H1 (cell line): Measurements from ENCODE around the gene ZNF622. TPM values are rescaled to one million over a fixed set of nuclear protein-coding genes. Genes with fewer than 3 reads are reported as not detected.

Experiments
- BRCA1 ChIP-seq: IDR thresholded peaks from 2 replicates; pipeline ENCODE4 v1.6.1; 2012; ENCODE audit warnings: low read depth, low read length, improper control_type of control experiment
- CBX8 ChIP-seq: fragments of 300-800, 300-1000 bp; sonication (generic); IDR thresholded peaks from 2 replicates; pipeline ENCODE4 v1.7.1; 2016; ENCODE audit warnings: low read depth, low read length, borderline replicate concordance
- GABPA ChIP-seq: IDR thresholded peaks from 2 replicates; pipeline ENCODE4 v1.6.1; 2011; ENCODE audit warnings: mild to moderate bottlenecking, low read length, moderate library complexity, borderline replicate concordance; ENCODE audit not compliant: insufficient read depth
- MAFK ChIP-seq: IDR thresholded peaks from 2 replicates; pipeline ENCODE4 v1.6.1; 2012; ENCODE audit warnings: low read depth, mild to moderate bottlenecking, improper control_type of control experiment, low read length
- POU5F1 ChIP-seq: IDR thresholded peaks from 2 replicates; pipeline ENCODE4 v1.6.1; 2011; ENCODE audit warnings: low read depth, mild to moderate bottlenecking, low read length, moderate library complexity
- RFX5 ChIP-seq: IDR thresholded peaks from 2 replicates; pipeline ENCODE4 v1.6.1; 2011; ENCODE audit warnings: low read depth, low read length, improper control_type of control experiment, borderline replicate concordance
- polyA plus RNA-seq, 7 experiments: library from polyadenylated mRNA; depleted of rRNA in 3 of 7; stranded (reverse) in 5 of 7; unstranded in 2 of 7; fragments of >200 nt in 5 of 7; fragments of 200-250 nt in 2 of 7; gene quantifications; 1 replicate in 5 of 7; 2 replicates in 1 of 7; 4 replicates in 1 of 7; pipeline versions ENCODE4 v1.2.1 to v1.2.3, GENCODE V29; 2011 to 2013; ENCODE audit warnings: missing spikeins in 2 of 7, mixed read lengths in 2 of 7
- total RNA-seq: library from RNA; stranded (reverse); fragmentation: NEBNext Ultra II Directional; extraction: Animal tissue kit (Norgen Biotek cat#: 25700); gene quantifications from 2 replicates; pipeline ENCODE4 v1.2.1, GENCODE V29; 2021

Gene ZNF622
- total and polyA plus RNA-seq, 2 of the 8 experiments (the other 6 are each of a cell fraction or from before 2014, with no cell fraction given), result 8.8 to 30.8 TPM

GRCh38 chr5:16465544-16466432 lies at the start of gene ZNF622 (continued):
- TF ChIP-seq GABPA, result peak; percentile 92
- TF ChIP-seq MAFK, result no peak
- TF ChIP-seq RFX5, result no peak
- TF ChIP-seq CBX8, result no peak
- no peak for TF ChIP-seq POU5F1
- TF ChIP-seq BRCA1, result no peak
- TF ChIP-seq, all 59 proteins: peak for 18
